ENCODE data around the gene ATP2A3. TPM values are rescaled to one million over a fixed set of nuclear protein-coding genes. Genes with fewer than 3 reads are reported as not detected.

The ATP2A3 gene
- total and polyA plus RNA-seq, 7 donors = 3.6 to 158 (median 12.7) TPM

DNA sequence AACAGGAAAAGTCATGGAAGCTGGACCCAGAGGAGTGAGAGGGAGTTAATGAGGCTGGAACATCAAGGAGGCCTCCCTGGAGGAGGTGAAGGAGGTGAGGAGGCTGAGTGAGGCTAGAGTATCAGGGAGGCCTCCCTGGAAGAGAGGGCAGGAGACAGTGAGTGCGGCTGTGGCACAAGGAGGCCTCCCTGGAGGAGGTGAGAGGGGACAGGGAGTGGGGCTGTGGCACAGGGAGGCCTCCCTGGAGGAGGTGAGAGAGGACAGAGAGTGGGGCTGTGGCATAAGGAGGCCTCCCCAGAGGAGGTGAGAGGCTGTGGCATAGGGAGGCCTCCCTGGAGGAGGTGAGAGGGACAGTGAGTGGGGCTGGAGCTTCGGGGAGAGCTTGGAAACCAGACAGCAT is 76.8 kb downstream of the ATP2A3 start:
- 51 to 74% methylated on average over 2 of the region's 2 CpGs for WGBS, 2 donors
- Histone ChIP-seq H3K9me3 (no peaks in the 10 kb centered on the region), H3K4me3 (no peak overlapping the region), H3K4me1 (peaks cover 0 to 62% (median 56%) of the 10 kb centered on the region in 4 donors), H3K36me3 (peaks cover 10 to 28% (median 16%) of the 10 kb centered on the region in 4 donors), H3K27me3 (no peaks in the 10 kb centered on the region), H3K27ac (peak overlapping the region; percentile 86 to 96 (median 90))
- no peak for DNase-seq
- intact Hi-C loops (cut with DNase I) = no loop called here
- TF ChIP-seq EP300 (IDR thresholded peaks at IDR 0.05) (no peak), POLR2A (IDR thresholded peaks at IDR 0.05) (no peak), POLR2AphosphoS5 (IDR thresholded peaks at IDR 0.05) (no peak)
- TF ChIP-seq, protein P1, sequence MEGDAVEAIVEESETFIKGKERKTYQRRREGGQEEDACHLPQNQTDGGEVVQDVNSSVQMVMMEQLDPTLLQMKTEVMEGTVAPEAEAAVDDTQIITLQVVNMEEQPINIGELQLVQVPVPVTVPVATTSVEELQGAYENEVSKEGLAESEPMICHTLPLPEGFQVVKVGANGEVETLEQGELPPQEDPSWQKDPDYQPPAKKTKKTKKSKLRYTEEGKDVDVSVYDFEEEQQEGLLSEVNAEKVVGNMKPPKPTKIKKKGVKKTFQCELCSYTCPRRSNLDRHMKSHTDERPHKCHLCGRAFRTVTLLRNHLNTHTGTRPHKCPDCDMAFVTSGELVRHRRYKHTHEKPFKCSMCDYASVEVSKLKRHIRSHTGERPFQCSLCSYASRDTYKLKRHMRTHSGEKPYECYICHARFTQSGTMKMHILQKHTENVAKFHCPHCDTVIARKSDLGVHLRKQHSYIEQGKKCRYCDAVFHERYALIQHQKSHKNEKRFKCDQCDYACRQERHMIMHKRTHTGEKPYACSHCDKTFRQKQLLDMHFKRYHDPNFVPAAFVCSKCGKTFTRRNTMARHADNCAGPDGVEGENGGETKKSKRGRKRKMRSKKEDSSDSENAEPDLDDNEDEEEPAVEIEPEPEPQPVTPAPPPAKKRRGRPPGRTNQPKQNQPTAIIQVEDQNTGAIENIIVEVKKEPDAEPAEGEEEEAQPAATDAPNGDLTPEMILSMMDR (IDR thresholded peaks at IDR 0.05) = no peak

DNA sequence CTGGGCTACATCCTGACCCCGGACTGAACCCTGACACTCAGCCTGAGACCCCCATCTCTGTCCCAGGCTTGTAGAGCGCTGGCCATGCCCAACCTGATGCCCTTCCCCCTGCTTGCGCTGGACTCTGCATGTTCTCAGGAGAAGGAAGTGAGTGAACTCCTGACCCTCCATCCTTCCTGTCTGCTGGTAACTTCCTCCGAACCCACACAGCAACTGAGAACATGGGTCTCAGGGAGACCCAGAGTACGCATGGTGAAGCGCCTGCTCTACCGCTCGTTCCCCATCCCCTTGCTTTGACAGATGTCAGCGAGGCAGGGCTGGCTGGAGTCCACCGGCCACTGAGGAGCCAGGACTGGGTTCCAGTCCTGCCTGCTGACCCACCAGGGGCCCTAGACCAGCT is 77.5 kb downstream of the ATP2A3 start:
- Histone ChIP-seq H3K27ac (peak overlapping the region; percentile 86 to 96 (median 90)), H3K36me3 (peaks cover 10 to 34% (median 16%) of the 10 kb centered on the region in 4 donors), H3K27me3 (no peaks in the 10 kb centered on the region), H3K4me1 (peaks cover 0 to 56% (median 50%) of the 10 kb centered on the region in 4 donors), H3K9me3 (no peaks in the 10 kb centered on the region), H3K4me3 (no peak overlapping the region)
- DNase-seq = no peak
- TF ChIP-seq POLR2AphosphoS5 (IDR thresholded peaks at IDR 0.05) = peak in 1 of 4 donors; percentile 51
- TF ChIP-seq, protein P1 (IDR thresholded peaks at IDR 0.05) = no peak
- 54 to 86% methylated on average over 10 of the region's 10 CpGs for WGBS, 2 donors
- intact Hi-C loops (cut with DNase I) = no loop called here

- H3K27ac ChIP-seq = peak overlapping the region in 1 of 4 donors; percentile 96
- 89 to 90% methylated on average over 4 of the region's 4 CpGs for WGBS, 2 donors
- no peak overlapping the region for H3K4me3 ChIP-seq
- H3K36me3 ChIP-seq = peaks cover 10 to 40% (median 18%) of the 10 kb centered on the region in 4 donors
- no peaks in the 10 kb centered on the region for H3K27me3 ChIP-seq
- DNase-seq = no peak
- no peak for TF ChIP-seq POLR2A (IDR thresholded peaks at IDR 0.05)
- TF ChIP-seq, protein P1 (IDR thresholded peaks at IDR 0.05) = no peak
- TF ChIP-seq POLR2AphosphoS5 (IDR thresholded peaks at IDR 0.05) = no peak
- no peak for TF ChIP-seq EP300 (IDR thresholded peaks at IDR 0.05)
- H3K4me1 ChIP-seq = peaks cover 0 to 48% (median 42%) of the 10 kb centered on the region in 4 donors
- H3K9me3 ChIP-seq = no peaks in the 10 kb centered on the region
- intact Hi-C loops (cut with DNase I) = no loop called here
These were observed 78.3 kb downstream of the ATP2A3 start for GRCh38 chr17:3885970-3886369.

DNA sequence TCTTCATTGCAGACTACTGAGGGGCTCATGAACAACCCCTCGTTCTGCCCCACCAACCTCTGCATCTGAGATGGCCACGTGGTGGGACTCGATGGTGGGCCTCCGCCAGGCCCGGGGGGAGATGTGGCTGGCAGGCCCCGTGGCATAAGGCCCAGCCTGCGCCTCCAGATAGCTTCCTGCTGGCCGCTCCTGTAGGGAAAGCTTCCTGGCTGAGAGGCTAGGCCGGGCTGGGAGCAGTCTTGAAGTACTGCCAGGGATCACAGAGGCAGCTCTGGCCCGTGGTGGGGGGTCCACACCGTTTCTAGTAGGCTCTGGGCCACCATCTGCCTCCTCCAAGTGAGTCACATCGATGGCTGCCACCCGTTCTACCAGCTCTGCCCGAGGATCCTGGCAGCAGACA is 79.0 kb downstream of the ATP2A3 start:
- 86 to 90% methylated on average over 14 of the region's 14 CpGs for WGBS, 2 donors
- H3K36me3 ChIP-seq = peaks cover 10 to 40% (median 18%) of the 10 kb centered on the region in 4 donors
- no peak overlapping the region for H3K4me3 ChIP-seq
- TF ChIP-seq POLR2AphosphoS5 (IDR thresholded peaks at IDR 0.05) (no peak), EP300 (IDR thresholded peaks at IDR 0.05) (no peak), POLR2A (IDR thresholded peaks at IDR 0.05) (no peak)
- TF ChIP-seq, protein P1 (IDR thresholded peaks at IDR 0.05) = no peak
- no peak for DNase-seq
- intact Hi-C loops (cut with DNase I) = no loop called here
- H3K9me3 ChIP-seq = no peaks in the 10 kb centered on the region
- H3K27me3 ChIP-seq = no peaks in the 10 kb centered on the region
- H3K27ac ChIP-seq = no peak overlapping the region
- peaks cover 0 to 41% (median 35%) of the 10 kb centered on the region in 4 donors for H3K4me1 ChIP-seq

DNA sequence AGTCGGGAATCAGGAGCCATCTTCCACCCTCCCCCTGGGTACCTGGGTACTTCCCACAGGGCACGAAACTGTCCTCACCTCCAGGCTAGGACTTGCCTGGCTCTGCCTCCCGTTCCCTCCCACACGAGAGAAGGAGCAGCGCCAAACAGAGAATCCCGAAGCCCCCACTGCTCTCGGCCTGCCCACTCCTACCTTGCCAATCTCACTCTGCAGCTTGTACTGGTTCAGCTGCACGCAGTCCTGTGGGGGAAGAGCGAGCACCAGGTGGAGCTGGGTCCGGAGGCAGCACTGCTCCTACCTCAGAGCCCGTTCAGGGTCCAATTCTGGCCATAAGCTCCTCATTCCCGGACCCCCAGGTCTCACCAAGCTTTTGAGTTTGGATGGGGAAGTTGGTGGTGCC is 80.0 kb downstream of the ATP2A3 start:
- no peak for DNase-seq
- no peaks in the 10 kb centered on the region for H3K27me3 ChIP-seq
- H3K4me3 ChIP-seq = no peak overlapping the region
- WGBS, 2 donors = 90 to 96% methylated on average over 12 of the region's 12 CpGs
- intact Hi-C loops (cut with DNase I) = no loop called here
- H3K4me1 ChIP-seq = peaks cover 0 to 30% (median 24%) of the 10 kb centered on the region in 4 donors
- no peak for TF ChIP-seq POLR2AphosphoS5 (IDR thresholded peaks at IDR 0.05)
- TF ChIP-seq EP300 (IDR thresholded peaks at IDR 0.05) = no peak
- TF ChIP-seq POLR2A (IDR thresholded peaks at IDR 0.05) = no peak
- TF ChIP-seq, protein P1 (IDR thresholded peaks at IDR 0.05) = no peak
- no peaks in the 10 kb centered on the region for H3K9me3 ChIP-seq
- peaks cover 10 to 40% (median 23%) of the 10 kb centered on the region in 4 donors for H3K36me3 ChIP-seq
- H3K27ac ChIP-seq = no peak overlapping the region
